GM23338 (cell line): ENCODE data around the gene SBF2. TPM values are rescaled to one million over a fixed set of nuclear protein-coding genes. Genes with fewer than 3 reads are reported as not detected.

Source experiments
- ATAC-seq: fragments of 200-7000 bp; cut with Tn5 transposase; 3 replicates; pipeline ENCODE4 v1.9.1; 2020
- DNase-seq: peaks from one replicate; pipeline ENCODE4 v3.0.0-alpha.2; 2015; ENCODE audit warnings: low spot score
- H2AFZ ChIP-seq: fragments of 200-600 bp; sonication (generic); 2 replicates; pipeline ENCODE4 v1.8.0; 2016; ENCODE audit warnings: antibody characterized with exemption, mild to moderate bottlenecking, moderate library complexity
- H3F3A ChIP-seq: fragments of 200-600 bp; sonication (generic); replicated peaks from 2 replicates; pipeline ENCODE4 v1.8.0; 2017; ENCODE audit warnings: antibody characterized with exemption, mixed run types, low read depth
- H3K27ac ChIP-seq: fragments of 200-600 bp; sonication (generic); 2 replicates; pipeline ENCODE4 v1.6.1; 2016; ENCODE audit warnings: low read depth
- H3K27me3 ChIP-seq: fragments of 200-600 bp; sonication (generic); 2 replicates; pipeline ENCODE4 v1.8.0; 2016; ENCODE audit warnings: mild to moderate bottlenecking, mixed run types, moderate library complexity; ENCODE audit not compliant: insufficient read depth
- H3K36me3 ChIP-seq: fragments of 200-600 bp; sonication (generic); 2 replicates; pipeline ENCODE4 v1.8.0; 2016; ENCODE audit warnings: mild to moderate bottlenecking; ENCODE audit not compliant: insufficient read depth
- H3K4me1 ChIP-seq: fragments of 200-600 bp; sonication (generic); 2 replicates; pipeline ENCODE4 v1.8.0; 2016; ENCODE audit warnings: mild to moderate bottlenecking, moderate library complexity; ENCODE audit not compliant: insufficient read depth
- H3K4me2 ChIP-seq: fragments of 200-600 bp; sonication (generic); 2 replicates; pipeline ENCODE4 v1.7.1; 2017; ENCODE audit warnings: mixed run types
- H3K4me3 ChIP-seq: fragments of 200-600 bp; sonication (generic); 2 replicates; pipeline ENCODE4 v1.6.1; 2016; ENCODE audit warnings: mixed run types
- H3K79me2 ChIP-seq: fragments of 200-600 bp; sonication (generic); replicated peaks from 2 replicates; pipeline ENCODE4 v1.8.0; 2017; ENCODE audit warnings: mild to moderate bottlenecking; ENCODE audit not compliant: insufficient read depth
- H3K9me2 ChIP-seq: fragments of 200-600 bp; sonication (generic); 2 replicates; pipeline ENCODE4 v1.8.0; 2017; ENCODE audit not compliant: insufficient read depth
- H4K20me1 ChIP-seq: fragments of 200-600 bp; sonication (generic); replicated peaks from 2 replicates; pipeline ENCODE4 v1.8.0; 2017; ENCODE audit warnings: mild to moderate bottlenecking; ENCODE audit not compliant: insufficient read depth
- H3K27ac Mint-ChIP-seq: 2 replicates; pipeline ENCODE4 v1.8.0; 2020; ENCODE audit warnings: inconsistent platforms, mild to moderate bottlenecking, moderate library complexity, mixed read lengths
- H3K27me3 Mint-ChIP-seq: 3 replicates; pipeline ENCODE4 v1.8.0; 2022; ENCODE audit warnings: low read depth, mild to moderate bottlenecking, moderate library complexity, mixed read lengths, inconsistent platforms; ENCODE audit not compliant: insufficient read depth, poor library complexity
- H3K36me3 Mint-ChIP-seq: 3 replicates; pipeline ENCODE4 v1.8.0; 2021; ENCODE audit warnings: low read depth, mild to moderate bottlenecking, inconsistent platforms, moderate library complexity, mixed read lengths
- H3K4me1 Mint-ChIP-seq: 3 replicates; pipeline ENCODE4 v1.8.0; 2020; ENCODE audit warnings: mild to moderate bottlenecking, inconsistent platforms, mixed read lengths
- H3K4me3 Mint-ChIP-seq: 3 replicates; pipeline ENCODE4 v1.8.0; 2021; ENCODE audit warnings: moderate library complexity, mild to moderate bottlenecking, inconsistent platforms, mixed read lengths
- H3K9me3 Mint-ChIP-seq: 3 replicates; pipeline ENCODE4 v1.8.0; 2020; ENCODE audit warnings: moderate library complexity, mild to moderate bottlenecking, inconsistent platforms, mixed read lengths
- CREB1 ChIP-seq: fragments of 250-450 bp; sonication (Bioruptor Pico); IDR thresholded peaks from 2 replicates; pipeline ENCODE4 v1.5.0; 2020; ENCODE audit warnings: low read depth, mild to moderate bottlenecking, moderate library complexity
- EZH2 ChIP-seq: fragments of 200-600 bp; sonication (generic); IDR thresholded peaks from one replicate; pipeline ENCODE4 v1.8.0; 2017; ENCODE audit warnings: antibody characterized with exemption, mild to moderate bottlenecking, low read depth; ENCODE audit not compliant: unreplicated experiment
- EZH2phosphoT487 ChIP-seq: fragments of 200-600 bp; sonication (generic); IDR thresholded peaks from one replicate; pipeline ENCODE4 v1.8.1; 2018; ENCODE audit warnings: antibody characterized with exemption; ENCODE audit not compliant: unreplicated experiment
- JUNB ChIP-seq: IDR thresholded peaks from one replicate; pipeline ENCODE4 v1.6.1; 2016; ENCODE audit warnings: antibody characterized with exemption; ENCODE audit not compliant: unreplicated experiment
- NANOG ChIP-seq: IDR thresholded peaks from 2 replicates; pipeline ENCODE4 v1.6.1; 2016; ENCODE audit warnings: antibody characterized with exemption, borderline replicate concordance
- POLR2AphosphoS5 ChIP-seq: IDR thresholded peaks from 2 replicates; pipeline ENCODE4 v1.6.1; 2016; ENCODE audit warnings: antibody characterized with exemption, low read depth
- STAT1 ChIP-seq: IDR thresholded peaks from one replicate; pipeline ENCODE4 v1.6.1; 2016; ENCODE audit warnings: antibody characterized with exemption; ENCODE audit not compliant: unreplicated experiment
- ZNF114 ChIP-seq: fragments of 250-450 bp; sonication (Bioruptor Pico); IDR thresholded peaks from 2 replicates; pipeline ENCODE4 v1.5.0; 2020; ENCODE audit warnings: mild to moderate bottlenecking, moderate library complexity
- ZNF331 ChIP-seq: fragments of 250-450 bp; sonication (Bioruptor Pico); IDR thresholded peaks from 2 replicates; pipeline ENCODE4 v1.5.0; 2020; ENCODE audit warnings: low read depth, mild to moderate bottlenecking, moderate library complexity
- polyA plus RNA-seq: library from polyadenylated mRNA; unstranded; fragments of >200 nt; fragmentation: Nextera tagmentation; extraction: Ambion mirVana; gene quantifications from 2 replicates; pipeline ENCODE4 v1.2.1, GENCODE V29; 2016
- total RNA-seq: library from RNA; depleted of rRNA; stranded (reverse); fragments of >200 nt; shearing (Covaris generic); gene quantifications from 2 replicates; pipeline ENCODE4 v1.2.3, GENCODE V29; 2014
- TF ChIP-seq, protein P1 (sequence below): IDR thresholded peaks from 2 replicates; pipeline ENCODE4 v1.6.1; 2016; ENCODE audit warnings: antibody characterized with exemption
- TF ChIP-seq, protein P2 (sequence below): fragments of 250-450 bp; sonication (Bioruptor Pico); IDR thresholded peaks from 2 replicates; pipeline ENCODE4 v1.5.0; 2020; ENCODE audit warnings: mild to moderate bottlenecking, moderate library complexity
- TF ChIP-seq, protein P3 (sequence below), 2 experiments: fragments of 200-600 bp in 1 of 2; sonication (generic) in 1 of 2; conservative IDR thresholded peaks; 2 replicates each; pipeline versions ENCODE4 v1.5.1 to v1.6.1; 2016 to 2017; ENCODE audit warnings: antibody characterized with exemption in 2 of 2, low read depth in 2 of 2, mild to moderate bottlenecking in 2 of 2, moderate library complexity in 1 of 2
- TF ChIP-seq, protein P4 (sequence below): IDR thresholded peaks from one replicate; pipeline ENCODE4 v1.6.1; 2018; ENCODE audit warnings: antibody characterized with exemption; ENCODE audit not compliant: unreplicated experiment

The SBF2 gene
- total and polyA plus RNA-seq, 2 experiments from 2014 or later = 25.6 to 53.5 TPM

DNA sequence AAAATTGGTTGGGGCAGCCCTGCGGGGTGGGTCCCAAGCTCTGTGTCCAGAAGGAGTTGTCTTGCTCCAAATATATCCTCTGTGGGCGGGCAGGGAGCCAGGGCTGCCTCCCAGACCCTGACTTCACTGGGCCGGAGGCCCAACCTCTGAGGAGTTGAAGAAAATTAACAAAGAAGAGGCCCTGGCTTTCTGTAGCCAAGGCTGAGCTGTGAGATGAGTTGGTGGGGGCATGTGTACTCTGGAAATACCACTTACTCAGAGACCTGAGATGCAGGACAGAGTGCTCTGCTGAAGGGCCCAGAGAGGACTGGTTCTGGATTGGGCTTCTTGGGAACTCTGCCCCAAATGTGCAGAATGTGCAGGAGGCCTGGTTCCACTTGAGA, 533.8 kb downstream of the SBF2 start:
- Mint-ChIP-seq H3K4me1 (peaks cover 27% of the 10 kb centered on the region; the same call in 2 of the 3 replicates), H3K4me3 (no peak overlapping the region), H3K27me3 (peaks cover 5% of the 10 kb centered on the region), H3K27ac (no peak overlapping the region), H3K36me3 (no peaks in the 10 kb centered on the region; the same call in 2 of the 3 replicates), H3K9me3 (peaks cover 1% of the 10 kb centered on the region; the same call in 1 of the 3 replicates)
- no peak for ATAC-seq
- Histone ChIP-seq H3K4me2 (no peak overlapping the region), H2AFZ (no peak overlapping the region), H3F3A (0 out of 2 replicates have a peak, but pooled peaks cover 7% of the 10 kb centered on the region), H3K4me3 (no peak overlapping the region), H4K20me1 (no peaks in the 10 kb centered on the region), H3K79me2 (no peaks in the 10 kb centered on the region), H3K36me3 (no peaks in the 10 kb centered on the region), H3K4me1 (peaks cover 22% of the 10 kb centered on the region), H3K27me3 (no peaks in the 10 kb centered on the region), H3K9me2 (peaks cover 21% of the 10 kb centered on the region), H3K27ac (no peak overlapping the region)
- TF ChIP-seq ZNF331 = no peak
- TF ChIP-seq POLR2AphosphoS5 = no peak
- no peak for TF ChIP-seq CREB1 (CRISPR knock-in tag)
- TF ChIP-seq EZH2phosphoT487 = no peak
- TF ChIP-seq ZNF114 (CRISPR knock-in tag) = no peak
- TF ChIP-seq, protein P1, sequence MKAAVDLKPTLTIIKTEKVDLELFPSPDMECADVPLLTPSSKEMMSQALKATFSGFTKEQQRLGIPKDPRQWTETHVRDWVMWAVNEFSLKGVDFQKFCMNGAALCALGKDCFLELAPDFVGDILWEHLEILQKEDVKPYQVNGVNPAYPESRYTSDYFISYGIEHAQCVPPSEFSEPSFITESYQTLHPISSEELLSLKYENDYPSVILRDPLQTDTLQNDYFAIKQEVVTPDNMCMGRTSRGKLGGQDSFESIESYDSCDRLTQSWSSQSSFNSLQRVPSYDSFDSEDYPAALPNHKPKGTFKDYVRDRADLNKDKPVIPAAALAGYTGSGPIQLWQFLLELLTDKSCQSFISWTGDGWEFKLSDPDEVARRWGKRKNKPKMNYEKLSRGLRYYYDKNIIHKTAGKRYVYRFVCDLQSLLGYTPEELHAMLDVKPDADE = no peak
- TF ChIP-seq, protein P2, sequence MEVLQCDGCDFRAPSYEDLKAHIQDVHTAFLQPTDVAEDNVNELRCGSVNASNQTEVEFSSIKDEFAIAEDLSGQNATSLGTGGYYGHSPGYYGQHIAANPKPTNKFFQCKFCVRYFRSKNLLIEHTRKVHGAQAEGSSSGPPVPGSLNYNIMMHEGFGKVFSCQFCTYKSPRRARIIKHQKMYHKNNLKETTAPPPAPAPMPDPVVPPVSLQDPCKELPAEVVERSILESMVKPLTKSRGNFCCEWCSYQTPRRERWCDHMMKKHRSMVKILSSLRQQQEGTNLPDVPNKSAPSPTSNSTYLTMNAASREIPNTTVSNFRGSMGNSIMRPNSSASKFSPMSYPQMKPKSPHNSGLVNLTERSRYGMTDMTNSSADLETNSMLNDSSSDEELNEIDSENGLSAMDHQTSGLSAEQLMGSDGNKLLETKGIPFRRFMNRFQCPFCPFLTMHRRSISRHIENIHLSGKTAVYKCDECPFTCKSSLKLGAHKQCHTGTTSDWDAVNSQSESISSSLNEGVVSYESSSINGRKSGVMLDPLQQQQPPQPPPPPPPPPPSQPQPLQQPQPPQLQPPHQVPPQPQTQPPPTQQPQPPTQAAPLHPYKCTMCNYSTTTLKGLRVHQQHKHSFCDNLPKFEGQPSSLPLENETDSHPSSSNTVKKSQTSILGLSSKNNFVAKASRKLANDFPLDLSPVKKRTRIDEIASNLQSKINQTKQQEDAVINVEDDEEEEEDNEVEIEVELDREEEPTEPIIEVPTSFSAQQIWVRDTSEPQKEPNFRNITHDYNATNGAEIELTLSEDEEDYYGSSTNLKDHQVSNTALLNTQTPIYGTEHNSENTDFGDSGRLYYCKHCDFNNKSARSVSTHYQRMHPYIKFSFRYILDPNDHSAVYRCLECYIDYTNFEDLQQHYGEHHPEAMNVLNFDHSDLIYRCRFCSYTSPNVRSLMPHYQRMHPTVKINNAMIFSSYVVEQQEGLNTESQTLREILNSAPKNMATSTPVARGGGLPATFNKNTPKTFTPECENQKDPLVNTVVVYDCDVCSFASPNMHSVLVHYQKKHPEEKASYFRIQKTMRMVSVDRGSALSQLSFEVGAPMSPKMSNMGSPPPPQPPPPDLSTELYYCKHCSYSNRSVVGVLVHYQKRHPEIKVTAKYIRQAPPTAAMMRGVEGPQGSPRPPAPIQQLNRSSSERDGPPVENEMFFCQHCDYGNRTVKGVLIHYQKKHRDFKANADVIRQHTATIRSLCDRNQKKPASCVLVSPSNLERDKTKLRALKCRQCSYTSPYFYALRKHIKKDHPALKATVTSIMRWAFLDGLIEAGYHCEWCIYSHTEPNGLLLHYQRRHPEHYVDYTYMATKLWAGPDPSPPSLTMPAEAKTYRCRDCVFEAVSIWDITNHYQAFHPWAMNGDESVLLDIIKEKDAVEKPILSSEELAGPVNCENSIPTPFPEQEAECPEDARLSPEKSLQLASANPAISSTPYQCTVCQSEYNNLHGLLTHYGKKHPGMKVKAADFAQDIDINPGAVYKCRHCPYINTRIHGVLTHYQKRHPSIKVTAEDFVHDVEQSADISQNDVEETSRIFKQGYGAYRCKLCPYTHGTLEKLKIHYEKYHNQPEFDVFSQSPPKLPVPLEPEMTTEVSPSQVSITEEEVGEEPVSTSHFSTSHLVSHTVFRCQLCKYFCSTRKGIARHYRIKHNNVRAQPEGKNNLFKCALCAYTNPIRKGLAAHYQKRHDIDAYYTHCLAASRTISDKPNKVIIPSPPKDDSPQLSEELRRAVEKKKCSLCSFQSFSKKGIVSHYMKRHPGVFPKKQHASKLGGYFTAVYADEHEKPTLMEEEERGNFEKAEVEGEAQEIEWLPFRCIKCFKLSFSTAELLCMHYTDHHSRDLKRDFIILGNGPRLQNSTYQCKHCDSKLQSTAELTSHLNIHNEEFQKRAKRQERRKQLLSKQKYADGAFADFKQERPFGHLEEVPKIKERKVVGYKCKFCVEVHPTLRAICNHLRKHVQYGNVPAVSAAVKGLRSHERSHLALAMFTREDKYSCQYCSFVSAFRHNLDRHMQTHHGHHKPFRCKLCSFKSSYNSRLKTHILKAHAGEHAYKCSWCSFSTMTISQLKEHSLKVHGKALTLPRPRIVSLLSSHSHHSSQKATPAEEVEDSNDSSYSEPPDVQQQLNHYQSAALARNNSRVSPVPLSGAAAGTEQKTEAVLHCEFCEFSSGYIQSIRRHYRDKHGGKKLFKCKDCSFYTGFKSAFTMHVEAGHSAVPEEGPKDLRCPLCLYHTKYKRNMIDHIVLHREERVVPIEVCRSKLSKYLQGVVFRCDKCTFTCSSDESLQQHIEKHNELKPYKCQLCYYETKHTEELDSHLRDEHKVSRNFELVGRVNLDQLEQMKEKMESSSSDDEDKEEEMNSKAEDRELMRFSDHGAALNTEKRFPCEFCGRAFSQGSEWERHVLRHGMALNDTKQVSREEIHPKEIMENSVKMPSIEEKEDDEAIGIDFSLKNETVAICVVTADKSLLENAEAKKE (CRISPR knock-in tag) = no peak
- TF ChIP-seq EZH2 = no peak
- TF ChIP-seq JUNB = no peak
- TF ChIP-seq, protein P3, sequence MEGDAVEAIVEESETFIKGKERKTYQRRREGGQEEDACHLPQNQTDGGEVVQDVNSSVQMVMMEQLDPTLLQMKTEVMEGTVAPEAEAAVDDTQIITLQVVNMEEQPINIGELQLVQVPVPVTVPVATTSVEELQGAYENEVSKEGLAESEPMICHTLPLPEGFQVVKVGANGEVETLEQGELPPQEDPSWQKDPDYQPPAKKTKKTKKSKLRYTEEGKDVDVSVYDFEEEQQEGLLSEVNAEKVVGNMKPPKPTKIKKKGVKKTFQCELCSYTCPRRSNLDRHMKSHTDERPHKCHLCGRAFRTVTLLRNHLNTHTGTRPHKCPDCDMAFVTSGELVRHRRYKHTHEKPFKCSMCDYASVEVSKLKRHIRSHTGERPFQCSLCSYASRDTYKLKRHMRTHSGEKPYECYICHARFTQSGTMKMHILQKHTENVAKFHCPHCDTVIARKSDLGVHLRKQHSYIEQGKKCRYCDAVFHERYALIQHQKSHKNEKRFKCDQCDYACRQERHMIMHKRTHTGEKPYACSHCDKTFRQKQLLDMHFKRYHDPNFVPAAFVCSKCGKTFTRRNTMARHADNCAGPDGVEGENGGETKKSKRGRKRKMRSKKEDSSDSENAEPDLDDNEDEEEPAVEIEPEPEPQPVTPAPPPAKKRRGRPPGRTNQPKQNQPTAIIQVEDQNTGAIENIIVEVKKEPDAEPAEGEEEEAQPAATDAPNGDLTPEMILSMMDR (conservative IDR thresholded peaks at IDR 0.05; ENCODE audit: low read depth in 2 of 2) = no peak
- TF ChIP-seq, protein P4, sequence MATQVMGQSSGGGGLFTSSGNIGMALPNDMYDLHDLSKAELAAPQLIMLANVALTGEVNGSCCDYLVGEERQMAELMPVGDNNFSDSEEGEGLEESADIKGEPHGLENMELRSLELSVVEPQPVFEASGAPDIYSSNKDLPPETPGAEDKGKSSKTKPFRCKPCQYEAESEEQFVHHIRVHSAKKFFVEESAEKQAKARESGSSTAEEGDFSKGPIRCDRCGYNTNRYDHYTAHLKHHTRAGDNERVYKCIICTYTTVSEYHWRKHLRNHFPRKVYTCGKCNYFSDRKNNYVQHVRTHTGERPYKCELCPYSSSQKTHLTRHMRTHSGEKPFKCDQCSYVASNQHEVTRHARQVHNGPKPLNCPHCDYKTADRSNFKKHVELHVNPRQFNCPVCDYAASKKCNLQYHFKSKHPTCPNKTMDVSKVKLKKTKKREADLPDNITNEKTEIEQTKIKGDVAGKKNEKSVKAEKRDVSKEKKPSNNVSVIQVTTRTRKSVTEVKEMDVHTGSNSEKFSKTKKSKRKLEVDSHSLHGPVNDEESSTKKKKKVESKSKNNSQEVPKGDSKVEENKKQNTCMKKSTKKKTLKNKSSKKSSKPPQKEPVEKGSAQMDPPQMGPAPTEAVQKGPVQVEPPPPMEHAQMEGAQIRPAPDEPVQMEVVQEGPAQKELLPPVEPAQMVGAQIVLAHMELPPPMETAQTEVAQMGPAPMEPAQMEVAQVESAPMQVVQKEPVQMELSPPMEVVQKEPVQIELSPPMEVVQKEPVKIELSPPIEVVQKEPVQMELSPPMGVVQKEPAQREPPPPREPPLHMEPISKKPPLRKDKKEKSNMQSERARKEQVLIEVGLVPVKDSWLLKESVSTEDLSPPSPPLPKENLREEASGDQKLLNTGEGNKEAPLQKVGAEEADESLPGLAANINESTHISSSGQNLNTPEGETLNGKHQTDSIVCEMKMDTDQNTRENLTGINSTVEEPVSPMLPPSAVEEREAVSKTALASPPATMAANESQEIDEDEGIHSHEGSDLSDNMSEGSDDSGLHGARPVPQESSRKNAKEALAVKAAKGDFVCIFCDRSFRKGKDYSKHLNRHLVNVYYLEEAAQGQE = no peak
- no peak for TF ChIP-seq STAT1
- no peak for TF ChIP-seq NANOG
- no peak for DNase-seq
